Occipital lobe (tissue), 3 donors: ENCODE results near the gene GRIN3B. TPM values are rescaled to one million over a fixed set of nuclear protein-coding genes. Genes with fewer than 3 reads are reported as not detected.

Experiments
- DNase-seq: peaks from one replicate; lab custom pipeline; 2025; lab: John Stamatoyannopoulos, UW
- small RNA-seq: library from RNA; depleted of rRNA; stranded (forward); fragments of <200 nt; gene quantifications from one replicate; pipeline ENCODE3, GENCODE V24; 2014
- total RNA-seq: library from RNA; depleted of rRNA; stranded (reverse); fragments of >200 nt; gene quantifications from one replicate; pipeline ENCODE4 v1.2.3, GENCODE V29; 2014

Gene GRIN3B
- total RNA-seq, 1 donor from 2014 or later, result not detected

GRCh38 chr19:1057176-1057855 lies 57.1 kb downstream of the GRIN3B start:
- no peak for DNase-seq

- no peak for DNase-seq
Measured at GRCh38 chr19:1058112-1058511, 57.9 kb downstream of the GRIN3B start.

Small RNA genes within 50 kb of the gene (small RNA-seq; reads per million reads assigned to genes)
- 0.35 reads per million, percentile 25 among the genes with 10 or more reads in this experiment for gene RNU6-2

Other genes with a start within 250 kb of the GRIN3B start
- gene MISP, start 249.3 kb upstream of the GRIN3B start, total RNA-seq, result not detected
- gene PTBP1, start 203.0 kb upstream of the GRIN3B start, total RNA-seq, result 33.5 TPM
- 99.5 TPM for gene PLPPR3, start 178.5 kb upstream of the GRIN3B start, total RNA-seq
- 0.31 TPM for gene AZU1, start 172.6 kb upstream of the GRIN3B start, total RNA-seq
- not detected for gene PRTN3, start 159.4 kb upstream of the GRIN3B start, total RNA-seq
- not detected for gene ELANE, start 148.1 kb upstream of the GRIN3B start, total RNA-seq
- 2.8 TPM for gene CFD, start 140.8 kb upstream of the GRIN3B start, total RNA-seq
- gene MED16, start 107.2 kb upstream of the GRIN3B start, total RNA-seq, result 17.9 TPM
- gene RNU6-9, start 106.9 kb upstream of the GRIN3B start, total RNA-seq, result not detected
- gene R3HDM4, start 87.2 kb upstream of the GRIN3B start, total RNA-seq, result 31.4 TPM
- not detected for gene KISS1R, start 83.1 kb upstream of the GRIN3B start, total RNA-seq
- 8.0 TPM for gene ARID3A, start 74.4 kb upstream of the GRIN3B start, total RNA-seq
- 44.1 TPM for gene WDR18, start 16.1 kb upstream of the GRIN3B start, total RNA-seq
- gene TMEM259, start 20.7 kb downstream of the GRIN3B start, total RNA-seq, result 33.8 TPM
- gene RNU6-2, start 21.1 kb downstream of the GRIN3B start, total RNA-seq, result not detected
- gene CNN2, start 26.2 kb downstream of the GRIN3B start, total RNA-seq, result 9.5 TPM
- gene ABCA7, start 39.7 kb downstream of the GRIN3B start, total RNA-seq, result 0.78 TPM
- 1.7 TPM for gene ARHGAP45, start 66.7 kb downstream of the GRIN3B start, total RNA-seq
- gene POLR2E, start 95.0 kb downstream of the GRIN3B start, total RNA-seq, result 31.8 TPM
- 83.8 TPM for gene GPX4, start 103.6 kb downstream of the GRIN3B start, total RNA-seq
- 4.2 TPM for gene SBNO2, start 173.8 kb downstream of the GRIN3B start, total RNA-seq
- 49.0 TPM for gene STK11, start 205.4 kb downstream of the GRIN3B start, total RNA-seq
- 6.6 TPM for gene CBARP, start 237.6 kb downstream of the GRIN3B start, total RNA-seq
- gene ATP5F1D, start 241.3 kb downstream of the GRIN3B start, total RNA-seq, result 11.9 TPM
- 15.3 TPM for gene MIDN, start 248.2 kb downstream of the GRIN3B start, total RNA-seq